Tibial nerve (tissue), 3 donors: ENCODE measurements around the gene PITPNM1.

Experiments
- EP300 ChIP-seq, 2 donors: sonication (generic); formaldehyde crosslinking; IDR thresholded peaks; one replicate each; pipeline ENCODE4 v1.6.1; 2017; ENCODE audit warnings: antibody characterized with exemption in 2 of 2, mild to moderate bottlenecking in 1 of 2
- POLR2A ChIP-seq, 2 donors: fragments of 450-650 bp; IDR thresholded peaks; one replicate each; pipeline ENCODE4 v1.6.1; 2017; ENCODE audit warnings: antibody characterized with exemption in 2 of 2, mild to moderate bottlenecking in 2 of 2, moderate library complexity in 2 of 2

GRCh38 chr11:67548555-67549110, 43.5 kb upstream of the PITPNM1 start:
- no peak for TF ChIP-seq POLR2A (IDR thresholded peaks at IDR 0.05)
- TF ChIP-seq EP300 (IDR thresholded peaks at IDR 0.05) = no peak
